GM21515 (cell line): ENCODE data around the gene PCDHA6.
"Not testable (repeated sequence)": the region's sequence is repeated elsewhere in the genome, so short reads cannot be mapped to it uniquely, and the experiment has no call there.

Experiments
- ATAC-seq: cut with Tn5 transposase; IDR thresholded peaks from one replicate; pipeline ENCODE4 v1.9.1; 2021; ENCODE audit not compliant: unreplicated experiment

The PCDHA6 gene

DNA sequence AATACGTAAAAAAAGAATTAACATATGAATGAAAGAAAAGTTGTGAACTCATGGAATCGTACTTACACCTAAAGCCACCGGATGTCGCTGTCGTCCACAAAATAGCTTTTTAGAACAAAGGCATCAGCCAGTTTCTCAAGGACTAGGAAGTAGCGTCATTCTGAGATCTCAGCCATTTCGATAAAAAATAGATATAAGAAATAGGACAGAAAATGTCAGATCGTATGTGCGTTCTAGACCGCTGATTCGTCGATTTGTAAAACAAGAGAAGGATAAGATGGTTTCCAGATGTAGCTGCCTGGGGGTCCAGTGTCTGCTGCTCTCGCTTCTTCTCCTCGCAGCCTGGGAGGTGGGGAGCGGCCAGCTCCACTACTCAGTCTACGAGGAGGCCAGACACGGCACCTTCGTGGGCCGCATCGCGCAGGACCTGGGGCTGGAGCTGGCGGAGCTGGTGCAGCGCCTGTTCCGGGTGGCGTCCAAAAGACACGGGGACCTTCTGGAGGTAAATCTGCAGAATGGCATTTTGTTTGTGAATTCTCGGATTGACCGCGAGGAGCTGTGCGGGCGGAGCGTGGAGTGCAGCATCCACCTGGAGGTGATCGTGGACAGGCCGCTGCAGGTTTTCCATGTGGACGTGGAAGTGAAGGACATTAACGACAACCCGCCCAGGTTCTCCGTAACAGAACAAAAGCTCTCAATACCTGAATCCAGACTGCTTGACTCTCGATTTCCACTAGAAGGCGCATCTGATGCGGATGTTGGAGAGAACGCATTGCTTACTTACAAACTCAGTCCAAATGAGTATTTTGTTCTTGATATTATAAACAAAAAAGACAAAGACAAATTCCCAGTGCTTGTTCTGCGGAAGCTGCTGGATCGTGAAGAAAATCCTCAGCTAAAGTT lies 28.3 kb downstream of the PCDHA6 start, which contains the start of gene PCDHA10:
Gene PCDHA10, plus strand, starts transcription at position 126 of the 903 bp plus-strand sequence. Its CDS starts 152 bp downstream, at position 278.
- no peak for ATAC-seq

DNA sequence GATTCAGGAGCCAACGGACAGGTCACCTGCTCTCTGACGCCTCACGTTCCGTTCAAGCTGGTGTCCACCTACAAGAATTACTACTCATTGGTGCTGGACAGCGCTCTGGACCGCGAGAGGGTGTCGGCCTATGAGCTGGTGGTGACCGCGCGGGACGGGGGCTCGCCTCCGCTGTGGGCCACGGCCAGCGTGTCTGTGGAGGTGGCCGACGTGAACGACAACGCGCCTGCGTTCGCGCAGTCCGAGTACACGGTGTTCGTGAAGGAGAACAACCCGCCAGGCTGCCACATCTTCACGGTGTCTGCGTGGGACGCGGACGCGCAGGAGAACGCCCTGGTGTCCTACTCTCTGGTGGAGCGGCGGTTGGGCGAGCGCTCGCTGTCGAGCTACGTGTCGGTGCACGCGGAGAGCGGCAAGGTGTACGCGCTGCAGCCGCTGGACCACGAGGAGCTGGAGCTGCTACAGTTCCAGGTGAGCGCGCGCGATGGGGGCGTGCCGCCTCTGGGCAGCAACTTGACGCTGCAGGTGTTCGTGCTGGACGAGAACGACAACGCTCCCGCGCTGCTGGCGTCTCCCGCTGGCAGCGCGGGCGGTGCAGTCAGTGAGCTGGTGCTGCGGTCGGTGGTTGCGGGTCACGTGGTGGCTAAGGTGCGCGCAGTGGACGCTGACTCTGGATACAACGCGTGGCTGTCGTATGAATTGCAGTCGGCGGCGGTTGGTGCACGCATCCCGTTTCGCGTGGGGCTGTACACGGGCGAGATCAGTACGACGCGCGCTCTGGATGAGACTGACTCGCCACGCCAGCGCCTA lies 29.6 kb downstream of the PCDHA6 start:
- no peak for ATAC-seq

DNA sequence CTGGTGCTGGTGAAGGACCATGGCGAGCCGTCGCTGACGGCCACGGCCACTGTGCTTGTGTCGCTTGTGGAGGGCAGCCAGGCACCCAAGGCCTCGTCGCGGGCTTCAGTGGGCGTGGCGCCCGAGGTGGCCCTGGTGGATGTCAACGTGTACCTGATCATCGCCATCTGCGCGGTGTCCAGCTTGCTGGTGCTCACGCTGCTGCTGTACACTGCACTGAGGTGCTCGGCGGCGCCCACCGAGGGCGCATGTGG lies 30.2 kb downstream of the PCDHA6 start:
- ATAC-seq = no peak

DNA sequence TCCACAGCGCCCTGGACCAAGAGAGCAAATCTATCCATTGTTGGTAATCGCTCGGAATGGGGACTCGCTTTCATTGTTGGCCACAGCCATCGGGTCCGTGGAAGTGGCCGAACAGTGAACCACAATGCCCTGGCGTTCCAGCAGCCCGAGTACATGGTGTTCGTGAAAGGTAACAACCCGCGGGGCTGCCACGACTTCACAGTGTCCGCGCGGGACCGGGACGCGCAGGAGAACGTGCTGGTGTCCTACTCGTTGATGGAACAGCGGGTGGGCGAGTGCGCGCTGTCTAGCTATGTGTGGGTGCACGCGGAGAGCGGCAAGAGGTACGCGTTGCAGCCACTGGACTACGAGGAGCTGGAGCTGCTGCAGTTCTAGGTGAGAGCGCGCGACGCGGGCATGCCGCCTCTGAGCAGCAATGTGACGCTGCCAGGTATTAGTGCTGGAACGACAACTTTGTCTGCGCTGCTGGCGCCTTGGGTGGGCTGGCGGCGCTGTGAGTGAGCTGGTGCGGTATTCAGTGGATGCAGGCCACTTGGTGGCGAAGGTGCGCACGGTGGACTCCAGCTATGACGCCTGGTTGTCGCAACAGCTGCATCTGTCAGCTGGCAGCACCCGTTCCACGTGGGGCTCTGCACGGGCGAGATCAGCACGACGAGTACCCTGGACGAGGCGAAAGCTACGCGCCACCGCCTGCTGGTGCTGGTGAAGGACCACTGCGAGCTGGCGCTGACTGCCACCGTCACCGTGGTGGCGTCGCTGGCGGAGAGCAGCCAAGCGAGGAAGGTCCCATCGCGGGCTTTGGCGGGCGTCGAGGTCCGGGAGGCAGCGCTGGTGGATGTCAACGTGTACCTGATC lies 34.9 kb downstream of the PCDHA6 start:
- ATAC-seq = no peak

DNA sequence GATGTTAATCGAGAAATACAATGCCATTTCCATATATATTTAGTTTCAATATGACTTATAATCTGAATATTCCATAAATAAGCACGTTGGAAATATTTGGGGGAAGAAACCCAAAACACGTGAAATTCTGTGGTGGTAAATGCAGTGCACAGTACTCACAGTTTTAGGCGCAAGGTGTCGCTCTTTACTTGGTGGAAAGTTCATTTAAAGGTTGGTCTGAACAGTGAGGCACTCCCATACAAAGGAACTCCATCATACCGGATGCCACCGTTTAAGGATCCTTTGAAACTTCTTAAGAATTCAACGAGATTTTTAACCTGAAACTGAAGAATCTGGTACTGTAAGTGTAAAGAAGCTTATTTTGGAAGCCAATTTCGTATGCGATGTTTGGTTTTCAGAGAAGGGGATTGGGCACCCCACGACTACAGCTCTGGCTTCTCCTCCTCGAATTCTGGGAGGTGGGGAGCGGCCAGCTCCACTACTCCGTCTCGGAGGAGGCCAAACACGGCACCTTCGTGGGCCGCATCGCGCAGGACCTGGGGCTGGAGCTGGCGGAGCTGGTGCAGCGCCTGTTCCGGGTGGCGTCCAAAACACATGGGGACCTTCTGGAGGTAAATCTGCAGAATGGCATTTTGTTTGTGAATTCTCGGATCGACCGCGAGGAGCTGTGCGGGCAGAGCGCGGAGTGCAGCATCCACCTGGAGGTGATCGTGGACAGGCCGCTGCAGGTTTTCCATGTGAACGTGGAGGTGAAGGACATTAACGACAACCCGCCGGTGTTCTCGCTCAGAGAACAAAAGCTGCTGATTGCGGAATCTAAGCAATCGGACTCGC lies 41.2 kb downstream of the PCDHA6 start, which contains the start of gene PCDHA11:
Gene PCDHA11, plus strand, starts transcription at position 237 of the 834 bp plus-strand sequence. Its CDS starts 147 bp downstream, at position 384.
- ATAC-seq = no peak

DNA sequence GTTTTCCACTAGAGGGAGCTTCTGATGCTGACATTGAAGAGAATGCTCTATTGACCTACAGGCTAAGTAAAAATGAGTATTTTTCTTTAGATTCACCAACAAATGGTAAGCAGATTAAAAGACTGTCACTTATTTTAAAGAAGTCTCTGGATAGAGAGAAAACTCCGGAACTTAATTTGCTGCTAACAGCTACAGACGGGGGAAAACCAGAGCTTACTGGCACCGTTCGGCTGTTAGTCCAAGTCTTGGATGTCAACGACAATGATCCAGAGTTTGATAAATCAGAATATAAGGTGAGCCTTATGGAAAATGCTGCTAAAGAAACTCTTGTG lies 41.8 kb downstream of the PCDHA6 start:
- ATAC-seq = no peak

DNA sequence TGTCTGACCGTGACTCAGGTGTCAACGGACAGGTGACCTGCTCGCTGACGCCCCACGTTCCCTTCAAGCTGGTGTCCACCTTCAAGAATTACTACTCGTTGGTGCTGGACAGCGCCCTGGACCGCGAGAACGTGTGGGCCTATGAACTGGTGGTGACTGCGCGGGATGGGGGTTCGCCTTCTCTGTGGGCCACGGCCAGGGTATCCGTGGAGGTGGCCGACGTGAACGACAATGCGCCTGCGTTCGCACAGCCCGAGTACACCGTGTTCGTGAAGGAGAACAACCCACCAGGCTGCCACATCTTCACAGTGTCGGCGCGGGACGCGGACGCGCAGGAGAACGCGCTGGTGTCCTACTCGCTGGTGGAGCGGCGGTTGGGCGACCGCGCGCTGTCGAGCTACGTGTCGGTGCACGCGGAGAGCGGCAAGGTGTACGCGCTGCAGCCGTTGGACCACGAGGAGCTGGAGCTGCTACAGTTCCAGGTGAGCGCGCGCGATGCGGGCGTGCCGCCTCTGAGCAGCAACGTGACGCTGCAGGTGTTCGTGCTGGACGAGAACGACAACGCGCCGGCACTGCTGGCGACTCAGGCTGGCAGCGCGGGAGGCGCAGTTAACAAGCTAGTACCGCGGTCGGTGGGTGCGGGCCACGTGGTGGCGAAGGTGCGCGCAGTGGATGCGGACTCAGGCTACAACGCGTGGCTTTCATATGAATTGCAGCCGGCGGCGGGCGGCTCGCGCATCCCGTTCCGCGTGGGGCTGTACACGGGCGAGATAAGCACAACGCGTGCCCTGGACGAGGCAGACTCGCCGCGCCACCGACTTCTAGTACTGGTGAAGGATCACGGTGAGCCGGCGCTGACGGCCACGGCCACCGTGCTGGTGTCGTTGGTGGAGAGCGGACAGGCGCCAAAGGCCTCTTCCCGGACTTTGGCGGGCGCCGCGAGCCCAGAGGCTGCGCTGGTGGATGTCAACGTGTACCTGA lies 42.8 kb downstream of the PCDHA6 start:
- ATAC-seq = no peak

DNA sequence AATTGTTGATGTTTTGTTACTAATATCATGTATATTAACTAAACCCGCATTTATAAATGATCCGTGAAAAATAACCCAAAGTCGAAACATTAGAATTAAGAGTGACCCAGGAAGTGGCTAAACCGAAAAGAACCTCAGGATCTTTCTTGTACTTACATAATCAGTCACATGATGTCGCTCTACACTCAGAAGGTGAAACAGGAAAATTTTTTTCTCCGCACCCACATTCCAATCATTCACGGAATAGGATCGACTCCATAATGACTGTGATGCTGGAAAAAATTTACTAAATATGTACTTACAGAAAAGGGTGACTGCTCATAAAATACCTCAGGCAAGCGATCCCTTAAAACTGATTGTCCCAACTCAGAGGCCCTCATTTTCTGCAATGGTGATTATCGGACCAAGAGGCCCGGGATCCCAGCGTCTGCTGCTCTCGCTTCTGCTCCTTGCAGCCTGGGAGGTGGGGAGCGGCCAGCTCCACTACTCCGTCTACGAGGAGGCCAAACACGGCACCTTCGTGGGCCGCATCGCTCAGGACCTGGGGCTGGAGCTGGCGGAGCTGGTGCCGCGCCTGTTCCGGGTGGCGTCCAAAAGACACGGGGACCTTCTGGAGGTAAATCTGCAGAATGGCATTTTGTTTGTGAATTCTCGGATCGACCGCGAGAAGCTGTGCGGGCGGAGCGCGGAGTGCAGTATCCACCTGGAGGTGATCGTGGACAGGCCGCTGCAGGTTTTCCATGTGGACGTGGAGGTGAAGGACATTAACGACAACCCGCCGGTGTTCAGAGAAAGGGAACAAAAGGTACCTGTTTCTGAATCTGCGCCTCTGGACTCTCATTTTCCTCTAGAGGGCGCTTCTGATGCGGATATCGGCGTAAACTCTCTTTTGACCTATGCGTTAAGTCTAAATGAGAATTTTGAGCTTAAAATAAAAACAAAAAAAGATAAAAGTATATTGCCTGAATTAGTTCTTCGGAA lies 47.6 kb downstream of the PCDHA6 start, which contains the start of gene PCDHA12:
Gene PCDHA12, plus strand, starts transcription at position 224 of the 981 bp plus-strand sequence. Its CDS starts 165 bp downstream, at position 389.
- no peak for ATAC-seq

DNA sequence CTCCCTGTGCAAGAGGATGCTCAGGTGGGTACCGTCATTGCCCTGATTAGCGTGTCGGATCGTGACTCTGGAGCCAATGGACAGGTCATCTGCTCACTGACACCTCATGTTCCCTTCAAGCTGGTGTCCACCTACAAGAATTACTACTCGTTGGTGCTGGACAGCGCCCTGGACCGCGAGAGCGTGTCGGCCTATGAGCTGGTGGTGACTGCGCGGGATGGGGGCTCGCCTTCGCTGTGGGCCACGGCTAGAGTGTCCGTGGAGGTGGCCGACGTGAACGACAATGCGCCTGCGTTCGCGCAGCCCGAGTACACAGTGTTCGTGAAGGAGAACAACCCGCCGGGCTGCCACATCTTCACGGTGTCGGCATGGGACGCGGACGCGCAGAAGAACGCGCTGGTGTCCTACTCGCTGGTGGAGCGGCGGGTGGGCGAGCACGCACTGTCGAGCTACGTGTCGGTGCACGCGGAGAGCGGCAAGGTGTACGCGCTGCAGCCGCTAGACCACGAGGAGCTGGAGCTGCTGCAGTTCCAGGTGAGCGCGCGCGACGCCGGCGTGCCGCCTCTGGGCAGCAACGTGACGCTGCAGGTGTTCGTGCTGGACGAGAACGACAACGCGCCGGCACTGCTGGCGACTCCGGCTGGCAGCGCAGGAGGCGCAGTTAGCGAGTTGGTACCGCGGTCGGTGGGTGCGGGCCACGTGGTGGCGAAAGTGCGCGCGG lies 48.9 kb downstream of the PCDHA6 start:
- not testable (repeated sequence) for ATAC-seq

DNA sequence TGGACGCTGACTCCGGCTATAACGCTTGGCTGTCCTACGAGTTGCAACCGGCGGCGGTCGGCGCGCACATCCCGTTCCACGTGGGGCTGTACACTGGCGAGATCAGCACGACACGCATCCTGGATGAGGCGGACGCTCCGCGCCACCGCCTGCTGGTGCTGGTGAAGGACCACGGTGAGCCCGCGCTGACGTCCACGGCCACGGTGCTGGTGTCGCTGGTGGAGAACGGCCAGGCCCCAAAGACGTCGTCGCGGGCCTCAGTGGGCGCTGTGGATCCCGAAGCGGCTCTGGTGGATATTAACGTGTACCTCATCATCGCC lies 49.5 kb downstream of the PCDHA6 start:
- no peak for ATAC-seq
